ENCODE results near the gene PLEKHB2.
A peak's percentile ranks its signal among the peaks of the same experiment; 100 is the strongest.
"Not testable (repeated sequence)": the region's sequence is repeated elsewhere in the genome, so short reads cannot be mapped to it uniquely, and the experiment has no call there.

The PLEKHB2 gene

DNA sequence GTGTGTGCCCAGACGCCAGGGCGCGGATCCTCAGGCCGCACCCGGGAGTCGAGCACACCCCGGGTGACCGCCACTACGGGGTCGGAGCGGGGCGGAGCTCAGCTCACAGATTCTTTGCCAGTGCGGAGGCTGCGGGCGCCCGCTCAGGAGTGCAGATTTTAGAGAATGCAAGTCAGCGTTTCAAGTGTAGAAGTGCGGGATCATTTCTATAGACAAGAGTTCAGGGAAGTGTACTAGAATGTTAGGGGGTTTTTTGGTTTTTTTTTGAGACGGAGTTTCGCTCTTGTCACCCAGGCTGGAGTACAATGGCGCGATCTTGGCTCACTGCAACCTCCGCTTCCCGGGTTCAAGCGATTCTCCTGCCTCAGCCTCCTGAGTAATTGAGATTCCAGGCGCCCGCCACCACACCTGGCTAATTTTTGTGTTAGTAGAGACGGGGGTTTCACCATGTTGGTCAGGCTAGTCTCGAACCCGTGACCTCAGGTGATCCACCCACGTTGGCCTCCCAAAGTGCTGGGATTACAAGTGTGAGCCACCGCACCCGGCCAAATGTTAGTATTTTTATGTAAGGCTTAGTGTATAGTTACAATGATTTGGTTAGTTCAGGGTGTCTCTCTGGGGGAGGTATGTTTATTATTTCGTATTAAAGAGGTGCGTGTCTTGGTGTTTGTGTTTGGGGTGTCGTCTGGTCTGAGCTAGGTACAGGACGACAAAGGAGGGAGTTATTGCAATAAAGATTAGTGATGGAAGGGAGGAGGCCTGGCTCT is 11.3 kb upstream of the PLEKHB2 start:
- DNase-seq (ENCODE audit: low read depth, low spot score): no peak

DNA sequence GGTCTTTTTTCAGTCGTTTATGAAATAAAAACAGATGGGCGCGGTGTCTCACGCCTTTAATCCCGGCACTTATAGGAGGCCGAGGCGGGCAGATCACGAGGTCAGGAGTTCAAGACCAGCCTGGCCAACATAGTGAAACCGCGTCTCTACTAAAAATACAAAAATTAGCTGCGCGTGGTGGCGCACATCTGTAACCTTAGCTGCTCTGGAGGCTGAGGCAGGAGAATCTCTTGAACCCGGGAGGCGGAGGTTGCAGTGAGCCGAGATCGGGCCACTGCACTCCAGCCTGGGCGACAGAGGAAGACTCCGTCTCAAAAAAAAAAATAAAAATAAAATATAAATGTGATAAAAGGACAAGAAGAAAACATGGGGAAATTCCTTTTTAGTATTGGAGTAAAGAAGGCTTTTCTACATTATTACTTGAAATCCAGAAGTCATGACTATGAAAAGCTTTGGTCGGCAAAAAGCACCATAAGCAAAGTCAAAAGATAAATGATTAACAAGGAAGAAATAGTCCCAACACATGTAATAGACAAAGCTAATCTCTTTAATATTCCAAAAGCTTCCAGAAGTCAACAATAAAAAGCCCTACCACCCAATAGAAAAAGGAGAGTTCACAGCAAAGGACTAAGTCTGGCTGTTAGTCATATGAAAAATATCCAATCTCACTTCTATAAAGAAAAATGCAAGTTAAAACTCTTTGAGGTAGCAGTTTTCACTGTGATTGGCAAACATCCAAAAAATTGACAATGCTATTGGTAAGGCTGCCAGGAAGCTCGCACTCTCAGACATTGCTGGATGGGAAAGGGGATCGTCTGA is 10.5 kb upstream of the PLEKHB2 start:
- DNase-seq (ENCODE audit: low read depth, low spot score): peak; percentile 15

GRCh38 chr2:131103165-131103564 is 2.0 kb upstream of the PLEKHB2 start:
- DNase-seq (ENCODE audit: low read depth, low spot score): no peak

DNA sequence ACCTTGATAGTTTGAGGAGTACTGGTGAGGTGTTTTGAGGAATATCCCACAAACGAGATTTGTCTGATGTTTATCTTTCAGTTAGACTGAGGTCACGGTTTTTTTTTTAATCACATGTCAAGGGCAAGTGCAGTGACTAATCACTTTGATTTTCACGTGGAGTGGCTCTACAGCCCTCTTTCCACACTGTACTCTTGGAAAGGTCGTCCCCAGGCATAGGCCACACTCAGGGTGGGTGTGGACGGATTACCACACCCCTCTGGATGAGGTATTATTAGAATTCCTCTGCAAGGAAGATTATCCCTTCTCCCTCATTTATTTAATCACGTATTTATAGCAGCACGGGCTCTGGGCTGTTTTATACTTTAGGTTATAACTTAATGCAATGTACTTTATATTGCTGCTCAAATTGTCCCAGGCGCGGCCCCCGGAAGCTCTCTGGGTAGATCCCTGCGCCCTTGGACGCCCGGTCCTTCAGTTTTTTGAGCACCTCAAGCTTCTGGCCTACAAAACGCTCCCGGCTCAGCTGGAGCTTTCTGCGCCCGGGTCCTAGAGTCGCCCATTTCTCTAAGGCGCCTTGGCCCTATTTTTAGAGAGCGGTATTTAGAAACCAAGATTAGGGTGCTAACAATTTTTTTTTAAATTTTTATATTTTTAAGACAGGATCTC is 515 bp upstream of the PLEKHB2 start:
- peak; percentile 47 for DNase-seq (ENCODE audit: low read depth, low spot score)

DNA sequence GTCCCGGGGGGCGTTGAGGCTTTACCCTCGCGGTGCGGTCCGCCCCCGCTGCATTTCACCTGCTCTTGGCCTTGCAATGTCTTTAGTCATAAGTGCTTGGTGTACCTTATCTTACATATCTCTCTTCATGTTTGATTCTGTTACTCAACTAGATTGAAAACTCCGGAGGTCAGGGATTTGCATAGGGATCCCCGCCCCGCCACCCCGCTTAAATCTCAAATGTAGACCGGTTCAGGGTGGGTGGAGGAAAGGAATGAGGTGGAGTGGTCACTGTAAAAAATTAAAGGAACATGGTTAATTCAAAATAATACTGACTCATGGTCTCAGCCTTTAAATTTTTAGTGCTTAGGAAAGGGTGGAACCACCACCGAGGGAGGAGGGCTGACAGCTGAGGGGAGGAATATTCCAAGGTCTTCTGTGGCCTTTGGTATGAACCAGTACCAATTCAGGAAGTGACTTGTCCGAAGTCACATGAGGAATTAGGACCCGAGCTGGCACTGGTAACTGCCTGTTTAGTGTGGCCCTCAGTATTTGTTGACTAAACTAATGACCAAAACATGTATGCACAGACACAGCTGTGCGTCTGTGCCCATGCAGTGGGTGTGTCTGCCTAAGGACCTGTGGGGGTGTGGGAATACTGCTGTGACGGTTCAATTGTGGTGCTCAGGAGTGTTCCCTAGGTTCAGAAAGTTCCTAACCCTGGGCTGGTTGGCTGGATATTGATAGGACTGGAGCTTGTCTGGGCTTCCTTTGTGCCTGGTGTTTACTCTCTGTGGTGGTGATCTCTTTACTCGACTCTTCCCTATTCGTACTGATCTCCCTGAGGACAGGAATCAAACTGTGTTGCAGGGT is 1.0 kb downstream of the PLEKHB2 start:
- peak; percentile 42 for DNase-seq (ENCODE audit: low read depth, low spot score)

- DNase-seq (ENCODE audit: low read depth, low spot score): no peak
These were observed 7.4 kb downstream of the PLEKHB2 start for GRCh38 chr2:131112529-131112928.

- DNase-seq (ENCODE audit: low read depth, low spot score): no peak
These were observed 8.6 kb downstream of the PLEKHB2 start for GRCh38 chr2:131113566-131114227.

GRCh38 chr2:131114950-131115349 is 9.8 kb downstream of the PLEKHB2 start:
- DNase-seq (ENCODE audit: low read depth, low spot score): not testable (repeated sequence)

GRCh38 chr2:131115752-131116151 is 10.6 kb downstream of the PLEKHB2 start:
- DNase-seq (ENCODE audit: low read depth, low spot score): no peak

- no peak for DNase-seq (ENCODE audit: low read depth, low spot score)
These were observed 15.7 kb downstream of the PLEKHB2 start for GRCh38 chr2:131120815-131121317.

- DNase-seq (ENCODE audit: low read depth, low spot score): peak; percentile 11
These were observed 16.3 kb downstream of the PLEKHB2 start for GRCh38 chr2:131121464-131121863.

DNA sequence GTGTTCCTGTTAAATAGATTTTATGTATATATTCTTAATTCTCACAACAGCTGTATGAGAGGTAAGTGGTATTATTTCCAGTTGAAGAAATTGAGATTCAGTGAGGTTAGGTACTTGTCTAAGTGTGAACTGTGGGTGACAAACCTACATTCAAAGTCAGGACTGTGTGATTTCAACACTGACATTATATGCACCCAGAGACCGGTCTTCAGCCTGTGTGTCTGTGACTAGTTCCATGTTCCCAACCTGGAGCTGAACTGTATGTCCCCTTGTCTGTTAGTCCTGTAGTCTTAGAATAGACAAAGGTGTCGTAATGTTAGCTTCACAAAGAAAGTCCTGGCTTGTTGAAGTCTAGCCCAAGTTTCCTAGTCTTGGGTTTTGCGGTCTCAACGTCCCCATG is 17.4 kb downstream of the PLEKHB2 start:
- no peak for DNase-seq (ENCODE audit: low read depth, low spot score)

DNA sequence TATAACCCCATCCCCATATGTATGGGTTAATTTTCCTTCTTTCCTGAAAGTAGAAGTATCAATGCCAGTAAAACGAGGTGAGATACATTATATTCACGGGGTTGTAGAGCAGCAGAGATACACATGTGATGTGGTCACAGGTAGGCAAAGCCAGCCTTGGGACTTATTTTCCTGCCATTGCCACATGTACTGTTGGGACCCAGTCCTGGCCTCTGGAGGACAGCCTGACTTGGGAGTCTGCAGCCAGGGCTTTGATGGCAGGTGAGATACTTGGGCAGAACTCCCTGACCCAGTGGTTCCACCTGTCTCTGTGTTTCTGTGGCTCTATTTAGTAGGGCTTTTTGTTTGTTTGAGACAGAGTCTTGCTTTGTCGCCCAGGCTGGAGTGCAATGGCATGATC is 18.1 kb downstream of the PLEKHB2 start:
- no peak for DNase-seq (ENCODE audit: low read depth, low spot score)

- no peak for DNase-seq (ENCODE audit: low read depth, low spot score)
These were observed 20.1 kb downstream of the PLEKHB2 start for GRCh38 chr2:131125195-131125757.

GRCh38 chr2:131126436-131126835 is 21.3 kb downstream of the PLEKHB2 start:
- no peak for DNase-seq (ENCODE audit: low read depth, low spot score)

- no peak for DNase-seq (ENCODE audit: low read depth, low spot score)
These were observed 21.9 kb downstream of the PLEKHB2 start for GRCh38 chr2:131127076-131127475.

DNA sequence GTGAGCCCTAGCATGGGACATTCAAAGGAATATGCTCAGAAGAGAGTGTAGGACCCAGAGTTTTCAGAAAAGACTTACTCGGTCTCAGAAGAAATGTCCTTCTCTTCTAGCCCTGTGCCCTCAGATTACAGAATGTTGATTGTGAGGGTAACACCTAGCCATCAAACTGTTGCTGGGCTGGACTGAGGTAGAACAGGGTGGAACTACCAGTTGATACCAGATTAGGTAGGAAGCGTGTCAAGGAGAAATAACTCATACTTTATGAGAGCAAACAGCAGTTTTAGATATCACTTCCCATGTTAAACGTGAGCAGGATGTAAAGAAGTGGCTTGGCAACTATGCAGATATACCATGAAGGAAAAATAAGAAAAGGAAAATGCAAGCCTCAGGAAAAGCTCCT is 22.8 kb downstream of the PLEKHB2 start:
- no peak for DNase-seq (ENCODE audit: low read depth, low spot score)

- no peak for DNase-seq (ENCODE audit: low read depth, low spot score)
These were observed 25.1 kb downstream of the PLEKHB2 start for GRCh38 chr2:131130298-131130596.

- DNase-seq (ENCODE audit: low read depth, low spot score): no peak
These were observed 27.6 kb downstream of the PLEKHB2 start for GRCh38 chr2:131132729-131133128.

- no peak for DNase-seq (ENCODE audit: low read depth, low spot score)
These were observed 35.4 kb downstream of the PLEKHB2 start for GRCh38 chr2:131140581-131140980.

DNA sequence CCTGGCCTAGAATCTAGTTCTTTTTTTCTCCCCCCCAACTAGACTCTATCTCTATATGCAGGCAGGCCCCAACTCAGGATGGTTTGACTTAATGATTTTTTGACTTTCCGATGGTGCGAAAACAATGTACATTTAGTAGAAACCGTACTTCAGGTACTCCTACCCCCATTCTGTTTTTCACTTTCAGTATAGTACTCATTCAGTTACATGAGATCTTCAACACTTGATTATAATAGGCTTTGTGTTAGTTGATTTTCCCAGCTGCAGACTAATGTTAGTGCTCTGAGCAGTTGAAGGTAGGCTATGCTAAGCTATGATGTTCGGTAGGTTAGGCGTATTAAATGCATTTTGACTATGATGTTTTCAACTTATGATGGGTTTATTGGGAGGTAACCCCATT is 37.7 kb downstream of the PLEKHB2 start:
- no peak for DNase-seq (ENCODE audit: low read depth, low spot score)
